Left ventricle myocardium inferior (tissue), 1 donor: ENCODE data around the gene TMEM80. TPM values are rescaled to one million over a fixed set of nuclear protein-coding genes. Genes with fewer than 3 reads are reported as not detected.

Source experiments
- DNase-seq: peaks from one replicate; pipeline ENCODE4 v3.0.0-alpha.2; 2020
- H3K27ac ChIP-seq: fragments of 200-600 bp; replicated peaks from 2 replicates; pipeline ENCODE4 v1.8.0; 2021
- H3K27me3 ChIP-seq: fragments of 200-600 bp; 2 replicates; pipeline ENCODE4 v1.8.0; 2021; ENCODE audit warnings: low read depth
- H3K36me3 ChIP-seq: fragments of 200-600 bp; 2 replicates; pipeline ENCODE4 v1.8.0; 2021
- H3K4me1 ChIP-seq: fragments of 200-600 bp; 2 replicates; pipeline ENCODE4 v1.8.0; 2021
- H3K4me3 ChIP-seq: fragments of 200-600 bp; 2 replicates; pipeline ENCODE4 v1.8.0; 2021; ENCODE audit warnings: mild to moderate bottlenecking, moderate library complexity
- H3K9me3 ChIP-seq: fragments of 200-600 bp; replicated peaks from 2 replicates; pipeline ENCODE4 v1.8.0; 2021
- CTCF ChIP-seq: fragments of 200-600 bp; IDR thresholded peaks from 2 replicates; pipeline ENCODE4 v1.8.0; 2021; ENCODE audit warnings: antibody characterized with exemption, mild to moderate bottlenecking, borderline replicate concordance
- intact Hi-C: fragments of 100-400 bp; cut with micrococcal nuclease; formaldehyde crosslinking; loops from one replicate; pipeline ENCODE4 v1.11.0; 2022
- total RNA-seq: library from RNA; stranded (reverse); fragmentation: NEBNext Ultra II Directional; extraction: Animal tissue kit (Norgen Biotek cat#: 25700); gene quantifications from one replicate; pipeline ENCODE4 v1.2.1, GENCODE V29; 2021
- donor health status: DM: no; HTN: yes; CAD: no; lungs with severe emphysema.

Gene TMEM80
- total RNA-seq, 1 donor from 2014 or later: 10.3 TPM

GRCh38 chr11:673866-674265 is 21.8 kb upstream of the TMEM80 start:
- H3K36me3 ChIP-seq: peaks cover 58% of the 10 kb centered on the region
- no peaks in the 10 kb centered on the region for H3K27me3 ChIP-seq
- no peak overlapping the region for H3K27ac ChIP-seq
- H3K4me1 ChIP-seq: no peaks in the 10 kb centered on the region
- no peak for DNase-seq
- H3K9me3 ChIP-seq: no peaks in the 10 kb centered on the region
- intact Hi-C loops: no loop called here
- TF ChIP-seq CTCF: no peak
- H3K4me3 ChIP-seq: no peak overlapping the region

GRCh38 chr11:674406-674805 is 21.2 kb upstream of the TMEM80 start:
- peaks cover 63% of the 10 kb centered on the region for H3K36me3 ChIP-seq
- no peak overlapping the region for H3K4me3 ChIP-seq
- H3K9me3 ChIP-seq: no peaks in the 10 kb centered on the region
- no peaks in the 10 kb centered on the region for H3K27me3 ChIP-seq
- DNase-seq: no peak
- no peaks in the 10 kb centered on the region for H3K4me1 ChIP-seq
- no peak overlapping the region for H3K27ac ChIP-seq
- no peak for TF ChIP-seq CTCF
- intact Hi-C loops: no loop called here

- Histone ChIP-seq H3K36me3 (peaks cover 62% of the 10 kb centered on the region), H3K27ac (no peak overlapping the region), H3K4me3 (no peak overlapping the region), H3K9me3 (no peaks in the 10 kb centered on the region), H3K27me3 (no peaks in the 10 kb centered on the region), H3K4me1 (peaks cover 15% of the 10 kb centered on the region)
- TF ChIP-seq CTCF: no peak
- no peak for DNase-seq
- intact Hi-C loops: no loop called here
Observed at GRCh38 chr11:678297-678696, 17.3 kb upstream of the TMEM80 start.

- H3K9me3 ChIP-seq: no peaks in the 10 kb centered on the region
- no peak for TF ChIP-seq CTCF
- peaks cover 62% of the 10 kb centered on the region for H3K36me3 ChIP-seq
- peaks cover 15% of the 10 kb centered on the region for H3K4me1 ChIP-seq
- DNase-seq: no peak
- peak overlapping the region; percentile 76 for H3K27ac ChIP-seq
- H3K27me3 ChIP-seq: no peaks in the 10 kb centered on the region
- no peak overlapping the region for H3K4me3 ChIP-seq
- intact Hi-C loops: no loop called here
Observed at GRCh38 chr11:679271-680207, 16.1 kb upstream of the TMEM80 start.

- no peaks in the 10 kb centered on the region for H3K9me3 ChIP-seq
- no peaks in the 10 kb centered on the region for H3K27me3 ChIP-seq
- TF ChIP-seq CTCF: no peak
- peak; percentile 66 for DNase-seq
- H3K36me3 ChIP-seq: peaks cover 65% of the 10 kb centered on the region
- H3K4me3 ChIP-seq: no peak overlapping the region
- peak overlapping the region; percentile 76 for H3K27ac ChIP-seq
- H3K4me1 ChIP-seq: peaks cover 15% of the 10 kb centered on the region
- intact Hi-C loops: no loop called here
Observed at GRCh38 chr11:680476-680875, 15.1 kb upstream of the TMEM80 start.
